LoVo (cell line): ENCODE results near the gene DCD.
"Not testable (repeated sequence)": the region's sequence is repeated elsewhere in the genome, so short reads cannot be mapped to it uniquely, and the experiment has no call there.

Experiments used
- DNase-seq: peaks from one replicate; pipeline ENCODE4 v3.0.0-alpha.2; 2016; ENCODE audit warnings: low spot score

The DCD gene

GRCh38 chr12:54653025-54653424 is 4.9 kb upstream of the DCD start:
- DNase-seq: no peak

- DNase-seq: no peak
Measured at GRCh38 chr12:54650889-54651288, 2.7 kb upstream of the DCD start.

GRCh38 chr12:54650409-54650808 is 2.2 kb upstream of the DCD start:
- no peak for DNase-seq

GRCh38 chr12:54649825-54650224 is 1.7 kb upstream of the DCD start:
- no peak for DNase-seq

GRCh38 chr12:54641554-54641953 is 6.6 kb downstream of the DCD start:
- no peak for DNase-seq

GRCh38 chr12:54641089-54641488 is 7.1 kb downstream of the DCD start:
- no peak for DNase-seq

GRCh38 chr12:54639112-54639511 is 9.1 kb downstream of the DCD start:
- DNase-seq: not testable (repeated sequence)

GRCh38 chr12:54634795-54635194 is 13.4 kb downstream of the DCD start, which contains the start of gene LACRT:
Gene LACRT (minus strand): TSS chr12:54634895. CDS start chr12:54634841, 54 bp downstream.
- DNase-seq: no peak

GRCh38 chr12:54631988-54632728 is 16.0 kb downstream of the DCD start:
- no peak for DNase-seq

- DNase-seq: no peak
Measured at GRCh38 chr12:54631551-54631950, 16.6 kb downstream of the DCD start.

GRCh38 chr12:54629925-54630324 is 18.2 kb downstream of the DCD start:
- no peak for DNase-seq

GRCh38 chr12:54628186-54628846 is 19.8 kb downstream of the DCD start:
- DNase-seq: no peak

GRCh38 chr12:54627304-54627703 is 20.9 kb downstream of the DCD start:
- no peak for DNase-seq

GRCh38 chr12:54625598-54625997 is 22.6 kb downstream of the DCD start:
- DNase-seq: no peak

GRCh38 chr12:54624315-54625279 is 23.6 kb downstream of the DCD start:
- DNase-seq: no peak

GRCh38 chr12:54622463-54623183 is 25.5 kb downstream of the DCD start:
- DNase-seq: no peak

- DNase-seq: no peak
Measured at GRCh38 chr12:54616933-54617680, 31.1 kb downstream of the DCD start.

GRCh38 chr12:54612225-54612750 is 35.9 kb downstream of the DCD start:
- no peak for DNase-seq

- DNase-seq: no peak
Measured at GRCh38 chr12:54611715-54612149, 36.4 kb downstream of the DCD start.

- DNase-seq: no peak
Measured at GRCh38 chr12:54608769-54609168, 39.4 kb downstream of the DCD start.

GRCh38 chr12:54608156-54608555 is 40.0 kb downstream of the DCD start:
- DNase-seq: no peak
